Vagina (tissue), 2 donors: ENCODE results near the gene KLF1.

ENCODE experiments used
- CTCF ChIP-seq, 3 experiments: fragments of 450-650 bp in 2 of 3; fragments of 200-600 bp in 1 of 3; sonication (generic) in 1 of 3; IDR thresholded peaks; one replicate each; pipeline ENCODE4 v1.5.1; 2017 to 2019; ENCODE audit warnings: antibody characterized with exemption in 3 of 3, mild to moderate bottlenecking in 2 of 3, moderate library complexity in 2 of 3
- POLR2A ChIP-seq, 2 donors: fragments of 450-650 bp; IDR thresholded peaks; one replicate each; pipeline ENCODE4 v1.6.1; 2017; ENCODE audit warnings: antibody characterized with exemption in 2 of 2, mild to moderate bottlenecking in 2 of 2, moderate library complexity in 2 of 2

GRCh38 chr19:12922959-12923358 is 36.0 kb upstream of the KLF1 start:
- TF ChIP-seq CTCF (IDR thresholded peaks at IDR 0.05) (no peak), POLR2A (IDR thresholded peaks at IDR 0.05) (no peak)
